A204.1 (cell line): ENCODE measurements around the gene GAS7.

Source experiments
- FAIRE-seq: peaks from 2 replicates; lab custom pipeline; 2012; peaks lifted over from hg19 to GRCh38; lab: Jason Lieb, UNC

Gene GAS7

GRCh38 chr17:10045871-10046658, 152.3 kb downstream of the GAS7 start:
- FAIRE-seq, result no peak

- no peak for FAIRE-seq
Measured at GRCh38 chr17:10042589-10043244, 155.7 kb downstream of the GAS7 start.

- FAIRE-seq, result no peak
Measured at GRCh38 chr17:10041916-10042588, 156.4 kb downstream of the GAS7 start.

- no peak for FAIRE-seq
Measured at GRCh38 chr17:10041287-10041612, 157.2 kb downstream of the GAS7 start.

- peak; percentile 96 for FAIRE-seq
Measured at GRCh38 chr17:10036511-10037061, 161.8 kb downstream of the GAS7 start.

GRCh38 chr17:10035885-10036284, 162.5 kb downstream of the GAS7 start:
- no peak for FAIRE-seq

- no peak for FAIRE-seq
Measured at GRCh38 chr17:10034719-10035475, 163.5 kb downstream of the GAS7 start.

- FAIRE-seq, result no peak
Measured at GRCh38 chr17:10033959-10034358, 164.4 kb downstream of the GAS7 start.

- no peak for FAIRE-seq
Measured at GRCh38 chr17:10033449-10033848, 165.0 kb downstream of the GAS7 start.

- no peak for FAIRE-seq
Measured at GRCh38 chr17:10032118-10032852, 166.1 kb downstream of the GAS7 start.

- FAIRE-seq, result no peak
Measured at GRCh38 chr17:10031606-10032005, 166.8 kb downstream of the GAS7 start.

- FAIRE-seq, result no peak
Measured at GRCh38 chr17:10031127-10031526, 167.3 kb downstream of the GAS7 start.

- FAIRE-seq, result no peak
Measured at GRCh38 chr17:10029129-10029528, 169.3 kb downstream of the GAS7 start.

GRCh38 chr17:10025976-10026901, 172.2 kb downstream of the GAS7 start:
- no peak for FAIRE-seq

GRCh38 chr17:10025224-10025623, 173.2 kb downstream of the GAS7 start:
- no peak for FAIRE-seq

GRCh38 chr17:10022416-10022815, 176.0 kb downstream of the GAS7 start:
- FAIRE-seq, result no peak

GRCh38 chr17:10021272-10021984, 177.0 kb downstream of the GAS7 start:
- FAIRE-seq, result no peak

- FAIRE-seq, result no peak
Measured at GRCh38 chr17:10019941-10020451, 178.4 kb downstream of the GAS7 start.

- no peak for FAIRE-seq
Measured at GRCh38 chr17:10018461-10018891, 179.9 kb downstream of the GAS7 start.
